ENCODE measurements around the gene OSBPL8.

The OSBPL8 gene

GRCh38 chr12:76441016-76441415 is 118.6 kb downstream of the OSBPL8 start:
- H3K4me3 ChIP-seq (replicated peaks; ENCODE audit: low read depth, low read length): no peak overlapping the region
- DNase-seq (ENCODE audit: extremely low read depth, low read depth): no peak
- no peak for TF ChIP-seq CTCF (IDR thresholded peaks at IDR 0.05; ENCODE audit: low read depth, low read length, missing control alignments)

- no peak for TF ChIP-seq CTCF (IDR thresholded peaks at IDR 0.05; ENCODE audit: low read depth, low read length, missing control alignments)
- no peak overlapping the region for H3K4me3 ChIP-seq (replicated peaks; ENCODE audit: low read depth, low read length)
- DNase-seq (ENCODE audit: extremely low read depth, low read depth): no peak
Observed at GRCh38 chr12:76432733-76433132, 126.8 kb downstream of the OSBPL8 start.

GRCh38 chr12:76428117-76428516 is 131.5 kb downstream of the OSBPL8 start:
- TF ChIP-seq CTCF (IDR thresholded peaks at IDR 0.05; ENCODE audit: low read depth, low read length, missing control alignments): no peak
- DNase-seq (ENCODE audit: extremely low read depth, low read depth): no peak
- H3K4me3 ChIP-seq (replicated peaks; ENCODE audit: low read depth, low read length): no peak overlapping the region

GRCh38 chr12:76426160-76426559 is 133.4 kb downstream of the OSBPL8 start:
- no peak overlapping the region for H3K4me3 ChIP-seq (replicated peaks; ENCODE audit: low read depth, low read length)
- no peak for TF ChIP-seq CTCF (IDR thresholded peaks at IDR 0.05; ENCODE audit: low read depth, low read length, missing control alignments)
- DNase-seq (ENCODE audit: extremely low read depth, low read depth): no peak

- DNase-seq (ENCODE audit: extremely low read depth, low read depth): no peak
- H3K4me3 ChIP-seq (replicated peaks; ENCODE audit: low read depth, low read length): no peak overlapping the region
- TF ChIP-seq CTCF (IDR thresholded peaks at IDR 0.05; ENCODE audit: low read depth, low read length, missing control alignments): no peak
Observed at GRCh38 chr12:76424941-76425340, 134.6 kb downstream of the OSBPL8 start.

GRCh38 chr12:76422543-76423438 is 136.8 kb downstream of the OSBPL8 start:
- peak; percentile 27 for DNase-seq (ENCODE audit: extremely low read depth, low read depth)
- peak overlapping the region; percentile 34 for H3K4me3 ChIP-seq (replicated peaks; ENCODE audit: low read depth, low read length)
- no peak for TF ChIP-seq CTCF (IDR thresholded peaks at IDR 0.05; ENCODE audit: low read depth, low read length, missing control alignments)
